Stimulated activated CD4-positive, alpha-beta T cell treated with anti-CD3 and anti-CD28 coated beads, Interleukin-12 subunit alpha, Interleukin-12 subunit beta, amount 100 ng/mL, for 4 hours (primary cell): ENCODE results near the gene CCR9.
"Not testable (repeated sequence)": the region's sequence is repeated elsewhere in the genome, so short reads cannot be mapped to it uniquely, and the experiment has no call there.

ENCODE experiments used
- DNase-seq: peaks from one replicate; pipeline ENCODE4 v3.0.0-alpha.2; 2020

Gene CCR9

GRCh38 chr3:45885979-45886705 lies at the start of gene CCR9:
CCR9 (plus strand) TSS chr3:45886543; CDS start chr3:45894934, 8,391 bp downstream.
- no peak for DNase-seq

GRCh38 chr3:45838466-45838865 lies 47.9 kb upstream of the CCR9 start:
- DNase-seq = no peak

- DNase-seq = peak; percentile 3
These were observed 45.0 kb upstream of the CCR9 start for GRCh38 chr3:45841420-45841756.

GRCh38 chr3:45841757-45842491 lies 44.4 kb upstream of the CCR9 start, which contains the start of gene LZTFL1:
LZTFL1 (minus strand) TSS chr3:45842119; CDS start chr3:45841991, 128 bp downstream.
- peak; percentile 75 for DNase-seq

GRCh38 chr3:45842851-45843625 lies 43.3 kb upstream of the CCR9 start:
- DNase-seq = no peak

- DNase-seq = no peak
These were observed 41.7 kb upstream of the CCR9 start for GRCh38 chr3:45844616-45845015.

GRCh38 chr3:45848392-45848791 lies 38.0 kb upstream of the CCR9 start:
- DNase-seq = no peak

- no peak for DNase-seq
These were observed 33.5 kb upstream of the CCR9 start for GRCh38 chr3:45852828-45853227.

GRCh38 chr3:45856323-45856722 lies 30.0 kb upstream of the CCR9 start:
- not testable (repeated sequence) for DNase-seq

- not testable (repeated sequence) for DNase-seq
These were observed 29.3 kb upstream of the CCR9 start for GRCh38 chr3:45857024-45857423.

GRCh38 chr3:45858809-45859543 lies 27.4 kb upstream of the CCR9 start:
- DNase-seq = no peak

- no peak for DNase-seq
These were observed 25.9 kb upstream of the CCR9 start for GRCh38 chr3:45860481-45860880.

- no peak for DNase-seq
These were observed 25.2 kb upstream of the CCR9 start for GRCh38 chr3:45861043-45861719.

GRCh38 chr3:45864760-45865519 lies 21.4 kb upstream of the CCR9 start:
- DNase-seq = no peak

GRCh38 chr3:45865563-45865962 lies 20.8 kb upstream of the CCR9 start:
- no peak for DNase-seq

- DNase-seq = no peak
These were observed 18.1 kb upstream of the CCR9 start for GRCh38 chr3:45868213-45868612.

- no peak for DNase-seq
These were observed 17.7 kb upstream of the CCR9 start for GRCh38 chr3:45868650-45869049.

GRCh38 chr3:45869638-45870037 lies 16.7 kb upstream of the CCR9 start:
- no peak for DNase-seq

- DNase-seq = peak; percentile 13
These were observed 16.2 kb upstream of the CCR9 start for GRCh38 chr3:45870099-45870498.

- no peak for DNase-seq
These were observed 14.6 kb upstream of the CCR9 start for GRCh38 chr3:45871780-45872179.

- DNase-seq = no peak
These were observed 13.8 kb upstream of the CCR9 start for GRCh38 chr3:45872569-45872968.

GRCh38 chr3:45873036-45873435 lies 13.3 kb upstream of the CCR9 start:
- DNase-seq = no peak
